H1 (cell line): ENCODE data around the gene BLTP2.

Experiments
- ATF3 ChIP-seq: IDR thresholded peaks from 2 replicates; pipeline ENCODE4 v1.6.1; 2011; ENCODE audit warnings: low read depth, mild to moderate bottlenecking, low read length; ENCODE audit not compliant: insufficient read depth
- EZH2 ChIP-seq: fragments of 200-600 bp; sonication (generic); IDR thresholded peaks from 2 replicates; pipeline ENCODE4 v1.7.1; 2012; ENCODE audit warnings: low read depth, mild to moderate bottlenecking, moderate library complexity, low read length, inconsistent platforms; ENCODE audit not compliant: severe bottlenecking
- FOSL1 ChIP-seq: IDR thresholded peaks from 2 replicates; pipeline ENCODE4 v1.6.1; 2011; ENCODE audit warnings: mild to moderate bottlenecking, low read depth, low read length, moderate library complexity; ENCODE audit not compliant: insufficient read depth
- HDAC2 ChIP-seq, 2 experiments: fragments of 300-600 bp in 1 of 2; sonication (generic) in 1 of 2; IDR thresholded peaks; 2 replicates each; pipeline ENCODE4 v1.6.1; 2011 to 2012; ENCODE audit warnings: low read depth in 2 of 2, low read length in 2 of 2, mild to moderate bottlenecking in 2 of 2, moderate library complexity in 2 of 2, borderline replicate concordance in 1 of 2, inconsistent platforms in 1 of 2
- NANOG ChIP-seq: IDR thresholded peaks from 2 replicates; pipeline ENCODE4 v1.6.1; 2011; ENCODE audit warnings: low read length, low read depth, mild to moderate bottlenecking, inconsistent platforms; ENCODE audit not compliant: insufficient read depth, poor library complexity, severe bottlenecking
- POU5F1 ChIP-seq: IDR thresholded peaks from 2 replicates; pipeline ENCODE4 v1.6.1; 2011; ENCODE audit warnings: low read depth, mild to moderate bottlenecking, low read length, moderate library complexity
- RAD21 ChIP-seq, 2 experiments: IDR thresholded peaks in 1 of 2; conservative IDR thresholded peaks in 1 of 2; 2 replicates each; pipeline ENCODE4 v1.6.1; 2011; ENCODE audit warnings: low read depth in 2 of 2, low read length in 2 of 2, improper control_type of control experiment in 1 of 2, inconsistent platforms in 1 of 2, mild to moderate bottlenecking in 1 of 2, moderate library complexity in 1 of 2
- RXRA ChIP-seq: IDR thresholded peaks from 2 replicates; pipeline ENCODE4 v1.6.1; 2011; ENCODE audit warnings: low read depth, mild to moderate bottlenecking, low read length, moderate library complexity; ENCODE audit not compliant: insufficient read depth
- SUZ12 ChIP-seq: fragments of 200-600 bp; sonication (generic); IDR thresholded peaks from 2 replicates; pipeline ENCODE4 v1.6.1; 2012; ENCODE audit warnings: mild to moderate bottlenecking, inconsistent platforms, low read length, moderate library complexity, mixed read lengths
- TBP ChIP-seq: IDR thresholded peaks from 2 replicates; pipeline ENCODE4 v1.6.1; 2011; ENCODE audit warnings: low read depth, low read length, improper control_type of control experiment
- TF ChIP-seq, protein P1 (sequence below), 3 experiments: IDR thresholded peaks; 1 replicate in 2 of 3; 2 replicates in 1 of 3; pipeline versions ENCODE4 v1.5.1 to v1.6.1; 2011; ENCODE audit warnings: low read length in 3 of 3, mild to moderate bottlenecking in 3 of 3, inconsistent platforms in 2 of 3, low read depth in 1 of 3, moderate library complexity in 1 of 3; ENCODE audit not compliant: insufficient read depth in 1 of 3; ENCODE audit errors: control extremely low read depth in 1 of 3

DNA sequence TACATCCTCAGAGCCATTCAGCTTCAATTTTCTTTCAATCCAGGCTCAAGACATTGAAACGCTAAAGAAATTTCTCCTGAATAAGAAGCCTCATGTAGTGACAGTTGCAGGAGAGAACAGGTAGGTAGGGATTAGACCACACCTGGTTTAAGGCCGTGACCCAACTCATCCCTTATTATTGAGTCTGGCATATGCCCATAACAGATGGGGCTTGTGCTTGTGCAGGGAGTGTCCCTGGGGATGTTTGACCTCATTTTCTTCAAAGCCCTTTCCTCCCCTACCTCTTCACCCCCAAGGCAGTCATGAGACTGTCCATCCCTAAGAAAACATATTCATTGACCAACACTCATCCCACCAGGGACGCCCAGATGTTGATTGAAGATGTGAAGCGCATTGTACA lies 41.3 kb upstream of the BLTP2 start:
- TF ChIP-seq EZH2, result no peak
- TF ChIP-seq, protein P1, sequence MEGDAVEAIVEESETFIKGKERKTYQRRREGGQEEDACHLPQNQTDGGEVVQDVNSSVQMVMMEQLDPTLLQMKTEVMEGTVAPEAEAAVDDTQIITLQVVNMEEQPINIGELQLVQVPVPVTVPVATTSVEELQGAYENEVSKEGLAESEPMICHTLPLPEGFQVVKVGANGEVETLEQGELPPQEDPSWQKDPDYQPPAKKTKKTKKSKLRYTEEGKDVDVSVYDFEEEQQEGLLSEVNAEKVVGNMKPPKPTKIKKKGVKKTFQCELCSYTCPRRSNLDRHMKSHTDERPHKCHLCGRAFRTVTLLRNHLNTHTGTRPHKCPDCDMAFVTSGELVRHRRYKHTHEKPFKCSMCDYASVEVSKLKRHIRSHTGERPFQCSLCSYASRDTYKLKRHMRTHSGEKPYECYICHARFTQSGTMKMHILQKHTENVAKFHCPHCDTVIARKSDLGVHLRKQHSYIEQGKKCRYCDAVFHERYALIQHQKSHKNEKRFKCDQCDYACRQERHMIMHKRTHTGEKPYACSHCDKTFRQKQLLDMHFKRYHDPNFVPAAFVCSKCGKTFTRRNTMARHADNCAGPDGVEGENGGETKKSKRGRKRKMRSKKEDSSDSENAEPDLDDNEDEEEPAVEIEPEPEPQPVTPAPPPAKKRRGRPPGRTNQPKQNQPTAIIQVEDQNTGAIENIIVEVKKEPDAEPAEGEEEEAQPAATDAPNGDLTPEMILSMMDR (IDR thresholded peaks at IDR 0.05; ENCODE audit: control extremely low read depth in 1 of 3, insufficient read depth in 1 of 3, low read depth in 1 of 3, low read length in 3 of 3), result no peak
- TF ChIP-seq HDAC2 (IDR thresholded peaks at IDR 0.05; ENCODE audit: borderline replicate concordance in 1 of 2, low read depth in 2 of 2, low read length in 2 of 2), result no peak
- no peak for TF ChIP-seq RAD21 (IDR thresholded peaks at IDR 0.05 in 1 of 2, conservative IDR thresholded peaks at IDR 0.05 in 1 of 2; ENCODE audit: low read depth in 2 of 2, low read length in 2 of 2)
- no peak for TF ChIP-seq FOSL1
- no peak for TF ChIP-seq POU5F1
- TF ChIP-seq NANOG, result no peak
- TF ChIP-seq SUZ12, result no peak
- no peak for TF ChIP-seq RXRA
- no peak for TF ChIP-seq ATF3
- TF ChIP-seq TBP, result no peak
